Lower leg skin (tissue), 3 donors: ENCODE data around the gene OSM.

Experiments
- POLR2A ChIP-seq, 2 donors: fragments of 450-650 bp; IDR thresholded peaks; one replicate each; pipeline ENCODE4 v1.6.1; 2016 to 2017; ENCODE audit warnings: antibody characterized with exemption in 2 of 2, mild to moderate bottlenecking in 1 of 2, moderate library complexity in 1 of 2
- TF ChIP-seq, protein P1 (sequence below), 3 donors: fragments of 450-650 bp; IDR thresholded peaks; one replicate each; pipeline ENCODE4 v1.5.1; 2016; ENCODE audit warnings: antibody characterized with exemption in 3 of 3, mild to moderate bottlenecking in 3 of 3, moderate library complexity in 2 of 3

DNA sequence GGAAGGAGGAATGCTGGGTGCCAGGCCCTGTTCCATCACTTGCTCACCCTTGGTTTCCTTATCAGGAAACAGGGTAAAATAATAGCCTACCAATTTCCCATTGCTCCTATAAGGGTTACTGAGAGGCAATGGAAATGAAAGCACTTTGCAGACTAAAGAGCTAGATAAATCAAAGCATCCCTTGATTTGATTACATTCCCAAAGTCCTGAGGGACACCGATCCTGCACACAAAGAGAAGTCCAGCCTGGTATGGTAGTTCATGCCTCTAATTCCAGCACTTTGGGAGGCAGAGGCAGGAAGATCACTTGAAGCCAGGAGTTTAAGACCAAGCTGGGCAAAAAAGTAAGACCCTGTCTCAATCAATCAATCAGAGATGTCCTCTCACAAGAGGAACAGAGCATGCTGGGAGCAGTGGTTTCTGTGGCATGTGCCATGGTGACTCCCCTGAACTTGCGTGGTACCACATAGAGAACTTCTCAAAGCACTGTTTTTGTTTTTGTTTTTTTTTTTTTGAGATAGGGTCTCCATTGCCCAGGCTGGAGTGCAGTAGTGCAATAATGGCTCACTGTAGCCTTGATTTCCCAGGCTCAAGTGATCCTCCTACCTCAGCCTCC lies 49.4 kb upstream of the OSM start:
- TF ChIP-seq, protein P1, sequence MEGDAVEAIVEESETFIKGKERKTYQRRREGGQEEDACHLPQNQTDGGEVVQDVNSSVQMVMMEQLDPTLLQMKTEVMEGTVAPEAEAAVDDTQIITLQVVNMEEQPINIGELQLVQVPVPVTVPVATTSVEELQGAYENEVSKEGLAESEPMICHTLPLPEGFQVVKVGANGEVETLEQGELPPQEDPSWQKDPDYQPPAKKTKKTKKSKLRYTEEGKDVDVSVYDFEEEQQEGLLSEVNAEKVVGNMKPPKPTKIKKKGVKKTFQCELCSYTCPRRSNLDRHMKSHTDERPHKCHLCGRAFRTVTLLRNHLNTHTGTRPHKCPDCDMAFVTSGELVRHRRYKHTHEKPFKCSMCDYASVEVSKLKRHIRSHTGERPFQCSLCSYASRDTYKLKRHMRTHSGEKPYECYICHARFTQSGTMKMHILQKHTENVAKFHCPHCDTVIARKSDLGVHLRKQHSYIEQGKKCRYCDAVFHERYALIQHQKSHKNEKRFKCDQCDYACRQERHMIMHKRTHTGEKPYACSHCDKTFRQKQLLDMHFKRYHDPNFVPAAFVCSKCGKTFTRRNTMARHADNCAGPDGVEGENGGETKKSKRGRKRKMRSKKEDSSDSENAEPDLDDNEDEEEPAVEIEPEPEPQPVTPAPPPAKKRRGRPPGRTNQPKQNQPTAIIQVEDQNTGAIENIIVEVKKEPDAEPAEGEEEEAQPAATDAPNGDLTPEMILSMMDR (IDR thresholded peaks at IDR 0.05) = no peak
- no peak for TF ChIP-seq POLR2A (IDR thresholded peaks at IDR 0.05)
